Measurements from ENCODE around the gene ABHD16B. TPM values are rescaled to one million over a fixed set of nuclear protein-coding genes. Genes with fewer than 3 reads are reported as not detected.
A peak's percentile ranks its signal among the peaks of the same experiment; 100 is the strongest.

The ABHD16B gene
- total and polyA plus RNA-seq, 10 of the 15 experiments (the other 5 are each of a cell fraction or from before 2014, with no cell fraction given) = 0.13 TPM; not detected in 9

- TF ChIP-seq MYB (IDR thresholded peaks at IDR 0.05; ENCODE audit: borderline replicate concordance, low read depth, low read length) (0 out of 2 replicates have a peak, but pooled peaks have one; percentile 27), LARP7 (IDR thresholded peaks at IDR 0.05) (peak; percentile 89), KLF5 (IDR thresholded peaks at IDR 0.05; ENCODE audit: partially characterized antibody) (peak; percentile 88), ZNF274 (IDR thresholded peaks at IDR 0.05; ENCODE audit: insufficient read depth, insufficient read length) (no peak), TBL1XR1 (IDR thresholded peaks at IDR 0.05; ENCODE audit: low read depth, low read length) (peak; percentile 95), REST (IDR thresholded peaks at IDR 0.05; ENCODE audit: low read depth, low read length) (no peak), SRF (IDR thresholded peaks at IDR 0.05; ENCODE audit: low read depth in 2 of 2, low read length in 2 of 2) (0 out of 4 replicates have a peak, but pooled peaks of 1 of the 2 experiments have one; percentile 65), SMC3 (IDR thresholded peaks at IDR 0.05; ENCODE audit: borderline replicate concordance, low read length) (no peak), CREM (IDR thresholded peaks at IDR 0.05; ENCODE audit: low read depth) (peak; percentile 92), POLR2AphosphoS5 (IDR thresholded peaks at IDR 0.05; ENCODE audit: low read length) (0 out of 2 replicates have a peak, but pooled peaks have one; percentile 27), GATAD2B (conservative IDR thresholded peaks at IDR 0.05; ENCODE audit: low read depth) (peak; percentile 99), POLR2AphosphoS2 (IDR thresholded peaks at IDR 0.05; ENCODE audit: low read depth, low read length) (no peak), NR2F1 (conservative IDR thresholded peaks at IDR 0.05) (peak; percentile 82), WRNIP1 (IDR thresholded peaks at IDR 0.05; ENCODE audit: borderline replicate concordance, low read depth, low read length) (0 out of 2 replicates have a peak, but pooled peaks have one; percentile 30), NRF1 (conservative IDR thresholded peaks at IDR 0.05; ENCODE audit: low read depth, low read length) (no peak), CBX3 (IDR thresholded peaks at IDR 0.05; ENCODE audit: borderline replicate concordance, low read depth) (no peak), RELA (IDR thresholded peaks at IDR 0.05; ENCODE audit: borderline replicate concordance, partially characterized antibody) (peak; percentile 45), BMI1 (IDR thresholded peaks at IDR 0.05; ENCODE audit: borderline replicate concordance) (peak; percentile 75), YBX1 (IDR thresholded peaks at IDR 0.05) (no peak), ELK1 (IDR thresholded peaks at IDR 0.05; ENCODE audit: low read depth, low read length) (no peak), ZZZ3 (IDR thresholded peaks at IDR 0.05; ENCODE audit: control insufficient read depth, insufficient read length, low read depth) (no peak), ZNF384 (IDR thresholded peaks at IDR 0.05; ENCODE audit: borderline replicate concordance, low read depth, low read length) (no peak), TCF3 (IDR thresholded peaks at IDR 0.05; ENCODE audit: borderline replicate concordance, insufficient read depth, low read depth, low read length) (peak; percentile 99), E2F4 (IDR thresholded peaks at IDR 0.05; ENCODE audit: low read depth, low read length) (no peak)
Measured at GRCh38 chr20:63850689-63851547, 10.4 kb upstream of the ABHD16B start (continued).
